Astrocyte (in vitro differentiated cells and primary cell): ENCODE measurements around the gene PAX8.

Experiments used
- EZH2 ChIP-seq: IDR thresholded peaks from 2 replicates; pipeline ENCODE4 v1.6.1; 2012; ENCODE audit warnings: mild to moderate bottlenecking, low read length, inconsistent platforms; ENCODE audit not compliant: insufficient read depth
- TF ChIP-seq, protein P1 (sequence below): IDR thresholded peaks from 2 replicates; pipeline ENCODE4 v1.5.1; 2011; ENCODE audit warnings: low read depth, mild to moderate bottlenecking, inconsistent platforms, low read length, moderate library complexity; ENCODE audit not compliant: insufficient read depth

DNA sequence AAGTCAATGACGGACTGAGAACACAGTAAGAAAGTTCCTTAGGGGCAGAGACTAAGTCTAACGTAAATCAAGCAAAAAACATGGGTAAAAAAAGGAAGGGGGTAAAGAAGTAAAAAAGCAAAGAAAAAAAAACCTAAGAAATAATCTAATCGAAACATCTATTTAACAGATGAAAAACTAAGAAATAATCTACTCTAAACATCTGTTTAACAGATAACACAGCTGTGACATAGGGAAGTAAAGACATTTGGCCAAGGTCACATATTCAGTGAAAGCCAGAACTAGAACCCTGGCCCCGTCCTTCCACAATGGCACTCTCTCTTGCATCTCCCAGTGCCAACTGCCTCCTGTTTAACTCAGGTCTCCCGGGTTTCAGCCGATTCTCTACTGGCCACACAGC, 56.9 kb downstream of the PAX8 start:
- TF ChIP-seq, protein P1, sequence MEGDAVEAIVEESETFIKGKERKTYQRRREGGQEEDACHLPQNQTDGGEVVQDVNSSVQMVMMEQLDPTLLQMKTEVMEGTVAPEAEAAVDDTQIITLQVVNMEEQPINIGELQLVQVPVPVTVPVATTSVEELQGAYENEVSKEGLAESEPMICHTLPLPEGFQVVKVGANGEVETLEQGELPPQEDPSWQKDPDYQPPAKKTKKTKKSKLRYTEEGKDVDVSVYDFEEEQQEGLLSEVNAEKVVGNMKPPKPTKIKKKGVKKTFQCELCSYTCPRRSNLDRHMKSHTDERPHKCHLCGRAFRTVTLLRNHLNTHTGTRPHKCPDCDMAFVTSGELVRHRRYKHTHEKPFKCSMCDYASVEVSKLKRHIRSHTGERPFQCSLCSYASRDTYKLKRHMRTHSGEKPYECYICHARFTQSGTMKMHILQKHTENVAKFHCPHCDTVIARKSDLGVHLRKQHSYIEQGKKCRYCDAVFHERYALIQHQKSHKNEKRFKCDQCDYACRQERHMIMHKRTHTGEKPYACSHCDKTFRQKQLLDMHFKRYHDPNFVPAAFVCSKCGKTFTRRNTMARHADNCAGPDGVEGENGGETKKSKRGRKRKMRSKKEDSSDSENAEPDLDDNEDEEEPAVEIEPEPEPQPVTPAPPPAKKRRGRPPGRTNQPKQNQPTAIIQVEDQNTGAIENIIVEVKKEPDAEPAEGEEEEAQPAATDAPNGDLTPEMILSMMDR = no peak
- no peak for TF ChIP-seq EZH2
